NCI-H526 (cell line): ENCODE data around the gene MAPK10.

Source experiments
- DNase-seq, 2 experiments: peaks; one replicate each; lab custom pipeline; 2025; lab: John Stamatoyannopoulos, UW

The MAPK10 gene

GRCh38 chr4:86274642-86275041, 85.2 kb downstream of the MAPK10 start:
- no peak for DNase-seq

DNA sequence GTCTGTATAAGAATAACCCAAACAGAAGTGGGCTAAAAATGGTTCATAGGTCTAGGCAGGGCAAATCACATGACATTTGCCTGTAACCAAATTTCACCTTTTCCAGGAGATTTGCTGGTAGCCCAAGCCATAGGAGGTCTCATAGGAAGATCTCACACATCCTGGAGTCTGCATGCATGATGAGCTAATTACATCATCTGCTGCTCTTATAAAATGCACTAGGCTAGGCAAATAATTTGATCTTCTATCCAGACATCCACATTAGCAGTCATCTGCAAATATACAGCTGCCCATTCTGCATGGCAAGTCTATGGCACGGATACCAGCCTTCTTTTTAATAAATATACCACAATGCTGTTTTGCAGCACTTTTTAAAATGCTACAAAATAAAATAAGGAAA, 87.2 kb downstream of the MAPK10 start:
- DNase-seq: peak; percentile 28 to 39

GRCh38 chr4:86271057-86271456, 88.8 kb downstream of the MAPK10 start:
- DNase-seq: no peak

- DNase-seq: no peak
These were observed 90.5 kb downstream of the MAPK10 start for GRCh38 chr4:86269354-86269753.

- no peak for DNase-seq
These were observed 95.6 kb downstream of the MAPK10 start for GRCh38 chr4:86264241-86264640.

- DNase-seq: no peak
These were observed 98.2 kb downstream of the MAPK10 start for GRCh38 chr4:86261636-86262035.

DNA sequence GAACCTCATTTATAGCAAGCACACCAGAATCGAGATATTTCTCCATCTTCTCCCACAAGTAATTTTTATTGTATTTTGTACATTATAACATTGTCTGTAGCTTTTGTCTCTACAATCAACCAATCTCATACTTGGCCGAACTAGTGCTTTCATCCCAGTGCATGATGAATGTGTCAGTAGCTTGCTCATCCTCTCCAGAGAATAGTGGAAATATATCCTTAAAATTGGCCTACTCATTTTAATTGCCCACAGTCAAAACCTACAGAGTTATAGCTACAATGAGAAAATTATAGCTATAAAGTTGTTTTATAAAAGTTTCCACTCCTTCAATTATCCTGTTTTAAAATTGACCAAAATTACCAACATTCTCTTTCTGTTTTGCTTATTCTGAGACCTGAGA, 103.8 kb downstream of the MAPK10 start:
- no peak for DNase-seq

- no peak for DNase-seq
These were observed 109.2 kb downstream of the MAPK10 start for GRCh38 chr4:86250619-86251018.

DNA sequence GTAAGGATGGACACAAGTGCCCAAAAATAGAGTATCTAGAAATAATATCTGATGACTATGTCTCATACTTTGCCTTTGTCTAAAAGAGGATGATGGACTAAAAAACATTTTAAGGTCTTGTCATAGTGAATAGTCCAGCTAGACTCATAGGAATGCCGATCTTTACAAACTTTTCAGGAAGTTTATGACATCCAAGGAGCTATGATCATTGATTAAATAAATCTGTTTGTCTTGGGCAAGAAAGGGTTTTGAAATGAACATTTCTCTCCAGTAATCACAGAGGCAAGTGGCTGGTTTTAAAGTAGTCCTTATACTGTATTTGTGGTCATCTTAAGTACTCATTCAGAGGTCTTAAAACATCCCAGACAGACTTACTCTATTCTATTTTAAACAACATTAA, 109.8 kb downstream of the MAPK10 start:
- no peak for DNase-seq

DNA sequence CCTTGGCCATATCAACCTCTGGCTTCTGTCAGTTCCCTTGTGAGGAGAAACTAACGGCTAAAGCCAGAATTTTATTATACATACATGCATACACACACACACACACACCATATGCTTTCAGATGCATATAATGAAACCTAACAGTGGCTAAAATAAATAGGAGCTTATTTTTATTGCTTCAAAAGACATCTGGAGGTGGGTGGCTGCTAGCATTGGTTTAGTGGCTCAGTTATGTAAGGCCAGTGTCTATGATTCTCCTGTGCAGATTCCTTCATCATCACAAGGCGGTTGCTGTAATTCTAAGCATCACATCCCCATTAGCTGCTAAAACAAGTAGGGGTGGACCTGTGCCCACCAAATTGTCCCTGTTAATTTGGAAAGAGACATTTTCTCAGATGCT, 110.8 kb downstream of the MAPK10 start:
- DNase-seq: no peak

DNA sequence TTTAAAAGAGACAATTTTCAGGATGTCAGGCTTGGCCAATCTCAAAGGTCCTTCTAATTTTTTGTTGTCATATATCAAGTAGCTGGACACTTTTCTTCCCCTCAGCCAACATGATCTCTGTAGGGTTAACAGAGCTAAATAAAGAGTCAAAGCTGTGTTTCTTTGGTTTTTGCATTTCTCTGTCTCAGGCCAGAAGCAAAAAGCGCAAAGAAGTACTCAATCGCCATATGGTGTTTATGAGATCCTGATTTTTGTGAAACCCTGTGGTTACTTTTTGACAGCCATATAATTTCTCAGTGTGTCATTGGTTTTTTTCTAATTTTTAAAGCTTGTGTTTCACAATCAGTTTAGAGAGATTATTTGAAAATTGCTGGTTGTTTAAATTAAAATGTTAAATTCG, 111.9 kb downstream of the MAPK10 start:
- DNase-seq: no peak

DNA sequence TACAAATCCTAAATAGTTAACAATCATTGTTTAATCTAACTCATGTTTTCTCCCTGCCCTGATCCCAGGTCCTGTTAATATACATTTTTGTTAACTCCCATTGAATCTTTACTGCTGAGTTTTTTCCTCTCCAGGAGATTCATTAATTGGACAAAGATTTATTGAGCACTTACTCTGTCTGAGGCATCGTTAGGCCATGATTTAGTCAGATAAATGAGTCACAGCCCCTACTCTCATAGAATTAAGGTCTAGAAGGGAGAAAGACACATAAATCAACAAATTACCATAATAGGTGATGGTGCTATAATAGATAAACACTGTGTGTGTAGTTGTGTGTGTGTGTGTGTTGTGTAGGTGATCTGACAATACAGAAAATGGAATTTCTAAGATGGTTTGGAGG, 112.5 kb downstream of the MAPK10 start:
- DNase-seq: no peak

GRCh38 chr4:86243750-86244149, 116.1 kb downstream of the MAPK10 start:
- DNase-seq: no peak

DNA sequence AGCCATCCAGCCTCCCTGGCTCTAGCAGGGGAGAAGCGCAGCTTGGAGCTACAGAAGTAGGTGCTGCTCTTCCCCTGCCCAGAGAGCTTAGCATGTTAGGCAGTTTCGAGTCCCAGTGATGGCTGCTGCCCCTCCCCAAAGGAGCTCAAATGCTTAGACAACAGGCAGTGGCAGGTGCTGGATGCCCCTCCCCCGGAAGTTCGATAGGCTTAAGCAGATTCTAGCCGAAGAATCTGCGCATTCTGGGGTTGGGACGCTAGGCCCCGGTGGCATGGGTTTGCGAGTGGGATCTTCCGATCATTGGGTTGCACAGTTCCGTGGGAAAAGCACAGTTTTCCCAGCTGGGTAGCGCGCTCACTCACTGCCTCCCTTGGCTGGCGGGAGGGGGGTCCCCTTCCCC, 117.2 kb downstream of the MAPK10 start:
- DNase-seq: no peak

GRCh38 chr4:86235549-86235948, 124.3 kb downstream of the MAPK10 start:
- no peak for DNase-seq

DNA sequence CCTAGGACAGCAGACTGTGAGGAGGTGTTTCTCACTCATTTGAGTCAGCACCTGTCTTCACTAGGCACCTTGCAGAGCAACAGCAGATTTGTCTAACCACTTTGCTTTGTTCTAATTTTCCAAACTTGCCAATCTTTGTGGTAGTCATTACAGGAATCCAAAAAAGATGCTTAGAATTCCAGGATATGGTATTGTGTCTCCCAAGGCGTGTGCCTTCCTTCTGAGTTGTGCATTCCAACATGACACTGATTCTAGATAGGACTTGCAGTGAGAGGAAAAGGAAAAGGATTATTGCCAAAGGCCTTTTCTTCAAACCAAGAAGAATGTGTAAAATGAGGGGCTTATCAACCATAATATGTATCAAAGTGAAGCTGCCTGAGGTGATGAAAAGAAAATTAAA, 126.2 kb downstream of the MAPK10 start:
- DNase-seq: no peak

DNA sequence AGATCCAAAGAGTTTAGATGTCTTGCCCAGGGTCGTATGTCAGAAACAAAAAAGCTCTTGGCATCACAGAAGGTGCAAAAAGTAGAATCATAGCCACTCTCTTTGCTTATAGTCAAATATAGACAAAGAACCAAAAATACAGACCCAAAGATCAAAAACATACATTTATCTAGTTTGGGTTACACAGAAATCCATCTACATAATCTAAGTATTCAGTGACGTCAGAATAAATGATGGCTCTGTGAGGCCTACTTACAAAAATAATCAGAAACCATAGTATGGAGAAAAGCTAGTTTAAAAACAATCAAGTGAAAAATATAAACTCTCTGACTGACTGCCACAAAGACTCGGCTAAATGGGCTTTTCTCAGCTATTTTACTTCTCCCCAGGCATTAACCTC, 126.8 kb downstream of the MAPK10 start:
- no peak for DNase-seq

GRCh38 chr4:86223472-86223871, 136.4 kb downstream of the MAPK10 start:
- peak; percentile 9 to 28 for DNase-seq

DNA sequence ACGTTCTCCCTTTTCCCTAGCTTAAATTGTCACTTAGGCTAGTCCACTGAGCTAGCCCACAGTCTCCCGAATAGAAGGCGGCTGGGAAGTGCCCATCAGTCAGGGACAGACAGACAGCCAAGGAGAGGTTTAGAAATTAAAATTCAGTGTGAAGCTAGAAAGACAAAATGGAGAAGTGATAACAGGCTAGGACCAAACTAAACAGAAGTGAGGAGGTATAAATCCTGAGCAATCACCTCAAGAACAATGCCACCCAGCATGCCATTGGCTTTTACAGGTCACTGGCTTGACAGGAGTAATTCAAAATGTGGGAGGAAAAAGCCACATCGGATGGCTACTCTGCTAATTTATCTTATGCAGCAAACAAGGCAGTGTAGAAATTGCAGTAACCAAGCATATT, 138.9 kb downstream of the MAPK10 start:
- DNase-seq: no peak

DNA sequence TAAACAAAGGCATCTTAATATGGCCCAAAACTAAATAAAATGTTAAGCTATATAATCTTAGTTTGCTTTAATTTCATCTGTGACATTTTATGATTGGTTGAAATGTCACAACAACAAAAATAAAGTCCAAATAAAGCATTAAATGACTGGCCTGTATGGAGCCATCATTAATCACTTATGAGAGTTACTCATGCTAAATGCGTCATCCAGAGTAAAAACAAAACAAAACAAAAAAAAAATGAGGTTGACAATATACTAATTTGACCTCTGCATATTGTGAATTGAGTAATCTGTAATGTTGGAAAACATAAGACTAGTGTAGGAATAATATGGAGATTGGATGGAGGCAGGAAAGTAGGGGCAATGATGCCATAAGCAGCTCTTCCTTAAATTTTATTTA, 139.7 kb downstream of the MAPK10 start:
- DNase-seq: no peak

DNA sequence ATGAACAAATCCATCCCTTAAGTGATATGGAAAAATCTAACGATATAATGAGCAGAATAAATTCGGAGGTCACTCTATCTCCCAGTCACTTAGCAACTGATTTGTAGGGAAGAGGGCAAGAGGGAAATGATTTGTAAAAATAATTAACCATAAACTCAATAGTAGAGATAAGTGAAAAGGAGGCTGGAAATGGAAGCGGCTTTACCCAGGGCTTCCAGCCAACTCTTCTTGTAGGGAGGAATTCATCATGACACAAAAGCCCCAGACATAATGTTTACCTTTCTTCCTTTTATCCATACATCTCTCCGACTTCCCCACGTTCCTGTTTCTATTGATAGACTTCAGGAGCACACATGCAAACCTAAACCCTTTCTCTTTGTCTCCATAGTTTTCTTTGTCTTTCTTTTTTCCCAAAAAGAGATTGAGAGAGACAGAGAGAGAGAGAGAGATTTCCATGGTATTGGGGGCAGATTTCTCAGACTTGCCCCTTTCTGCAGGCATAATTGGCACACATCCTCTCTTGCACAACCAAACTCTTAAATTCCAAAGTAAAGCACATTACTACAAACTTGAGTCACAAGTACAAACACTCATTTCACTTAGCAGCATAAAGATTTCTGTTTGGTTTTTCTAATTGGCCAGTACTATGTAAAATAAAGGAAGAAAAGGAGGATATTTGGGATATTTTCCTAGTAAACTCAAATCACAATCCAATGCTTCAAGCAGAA, 140.9 kb downstream of the MAPK10 start:
- DNase-seq: no peak

DNA sequence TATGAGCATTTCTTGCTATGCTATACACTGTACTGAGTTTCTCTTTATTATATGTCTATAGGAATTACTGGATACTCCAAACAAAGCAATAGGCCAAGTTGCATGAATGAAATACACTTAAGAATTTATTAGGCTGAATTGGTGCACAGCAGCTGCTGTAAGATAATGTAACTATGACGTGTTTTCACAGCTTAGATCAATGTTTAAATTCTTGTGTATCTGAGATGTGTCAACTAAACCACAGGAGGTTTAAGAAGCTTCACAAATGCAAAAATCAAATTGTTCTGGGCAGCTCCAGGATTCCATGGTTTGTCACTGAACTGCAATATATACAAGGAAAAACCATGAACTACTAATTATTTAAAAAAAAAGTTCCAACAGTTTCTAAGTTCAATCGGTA, 156.7 kb downstream of the MAPK10 start:
- DNase-seq: no peak

DNA sequence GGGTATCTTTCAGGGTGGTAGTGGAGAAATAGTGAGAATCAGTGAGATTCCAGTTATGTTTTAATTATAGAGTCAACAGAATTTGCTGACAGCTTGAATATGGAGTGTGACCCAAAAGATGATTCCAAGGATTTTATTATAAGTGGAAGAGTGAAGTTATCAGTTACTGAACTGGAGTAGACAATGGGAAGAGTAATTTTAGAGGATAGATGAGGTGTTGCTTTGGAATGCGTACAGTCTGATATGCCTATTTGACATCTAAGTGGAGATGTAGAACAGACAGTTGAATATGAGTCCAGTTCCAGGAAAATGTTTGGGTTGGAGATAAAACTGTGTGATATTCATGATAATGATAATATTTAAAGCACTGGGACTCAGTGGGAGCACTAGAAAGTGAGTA, 174.2 kb downstream of the MAPK10 start:
- no peak for DNase-seq

DNA sequence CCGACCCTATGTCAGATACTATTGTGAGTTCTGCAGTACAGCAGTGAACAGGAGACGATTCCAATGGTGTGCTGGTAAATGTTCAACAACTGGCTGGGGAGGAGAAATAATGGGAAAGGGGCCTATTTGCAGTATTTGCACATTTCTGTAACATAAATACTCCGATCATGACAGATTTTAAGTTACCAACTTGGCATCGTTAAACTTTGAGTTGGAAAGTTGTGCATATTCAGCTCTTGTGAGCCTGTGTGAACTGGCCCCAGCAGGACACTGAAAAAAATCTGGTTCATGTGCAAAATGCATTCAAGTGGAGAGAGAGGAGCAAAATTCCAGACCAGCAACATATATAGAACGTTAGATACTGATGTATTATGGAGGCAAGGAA, 175.0 kb downstream of the MAPK10 start:
- DNase-seq: no peak
